ENCODE results near the gene IMMP2L. TPM values are rescaled to one million over a fixed set of nuclear protein-coding genes. Genes with fewer than 3 reads are reported as not detected.

The IMMP2L gene
- total RNA-seq, 4 donors from 2014 or later = 13.5 to 23.7 (median 18.3) TPM

GRCh38 chr7:111112439-111112838, 449.9 kb downstream of the IMMP2L start:
- H3K9me3 ChIP-seq = no peaks in the 10 kb centered on the region
- H3K4me1 ChIP-seq = peaks cover 0 to 31% (median 5%) of the 10 kb centered on the region in 4 donors
- no peak overlapping the region for H3K27ac ChIP-seq
- no peaks in the 10 kb centered on the region for H3K36me3 ChIP-seq
- TF ChIP-seq EP300 (IDR thresholded peaks at IDR 0.05) (no peak), POLR2A (IDR thresholded peaks at IDR 0.05) (no peak)
- TF ChIP-seq, protein P1, sequence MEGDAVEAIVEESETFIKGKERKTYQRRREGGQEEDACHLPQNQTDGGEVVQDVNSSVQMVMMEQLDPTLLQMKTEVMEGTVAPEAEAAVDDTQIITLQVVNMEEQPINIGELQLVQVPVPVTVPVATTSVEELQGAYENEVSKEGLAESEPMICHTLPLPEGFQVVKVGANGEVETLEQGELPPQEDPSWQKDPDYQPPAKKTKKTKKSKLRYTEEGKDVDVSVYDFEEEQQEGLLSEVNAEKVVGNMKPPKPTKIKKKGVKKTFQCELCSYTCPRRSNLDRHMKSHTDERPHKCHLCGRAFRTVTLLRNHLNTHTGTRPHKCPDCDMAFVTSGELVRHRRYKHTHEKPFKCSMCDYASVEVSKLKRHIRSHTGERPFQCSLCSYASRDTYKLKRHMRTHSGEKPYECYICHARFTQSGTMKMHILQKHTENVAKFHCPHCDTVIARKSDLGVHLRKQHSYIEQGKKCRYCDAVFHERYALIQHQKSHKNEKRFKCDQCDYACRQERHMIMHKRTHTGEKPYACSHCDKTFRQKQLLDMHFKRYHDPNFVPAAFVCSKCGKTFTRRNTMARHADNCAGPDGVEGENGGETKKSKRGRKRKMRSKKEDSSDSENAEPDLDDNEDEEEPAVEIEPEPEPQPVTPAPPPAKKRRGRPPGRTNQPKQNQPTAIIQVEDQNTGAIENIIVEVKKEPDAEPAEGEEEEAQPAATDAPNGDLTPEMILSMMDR (IDR thresholded peaks at IDR 0.05) = no peak
- H3K4me3 ChIP-seq = no peak overlapping the region
- 54 to 66% methylated on average over 2 of the region's 2 CpGs for WGBS, 2 donors
- no peaks in the 10 kb centered on the region for H3K27me3 ChIP-seq
- no peak for DNase-seq (ENCODE audit: low spot score in 2 of 2)

DNA sequence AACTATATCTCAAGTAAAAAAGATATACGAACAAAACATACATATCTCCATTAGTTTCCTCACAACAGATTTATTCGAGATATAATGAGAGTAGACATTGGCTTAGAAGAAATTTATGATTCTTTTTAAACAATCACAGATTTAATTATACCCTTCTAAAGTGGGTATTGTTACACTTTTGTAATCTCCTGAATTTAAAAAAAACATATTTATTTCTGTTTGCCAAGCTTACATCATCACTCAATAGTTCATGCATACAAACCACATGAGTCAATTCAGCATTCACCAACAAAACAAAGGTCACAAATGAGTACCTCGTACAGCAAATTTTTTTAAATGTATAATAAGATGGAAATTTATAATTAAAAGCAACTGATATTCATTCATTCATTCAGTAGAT, 453.8 kb downstream of the IMMP2L start:
- no peaks in the 10 kb centered on the region for H3K9me3 ChIP-seq
- H3K4me3 ChIP-seq = no peak overlapping the region
- peaks cover 0 to 52% (median 9%) of the 10 kb centered on the region in 4 donors for H3K4me1 ChIP-seq
- no peaks in the 10 kb centered on the region for H3K36me3 ChIP-seq
- no peak overlapping the region for H3K27ac ChIP-seq
- no peaks in the 10 kb centered on the region for H3K27me3 ChIP-seq
- 56 to 66% methylated on average over 3 of the region's 3 CpGs for WGBS, 2 donors
- no peak for TF ChIP-seq EP300 (IDR thresholded peaks at IDR 0.05)
- no peak for TF ChIP-seq POLR2A (IDR thresholded peaks at IDR 0.05)
- TF ChIP-seq, protein P1 (IDR thresholded peaks at IDR 0.05) = no peak
- DNase-seq (ENCODE audit: low spot score in 2 of 2) = no peak

GRCh38 chr7:111108000-111108399, 454.3 kb downstream of the IMMP2L start:
- TF ChIP-seq, protein P1 (IDR thresholded peaks at IDR 0.05) = no peak
- no peak for TF ChIP-seq EP300 (IDR thresholded peaks at IDR 0.05)
- TF ChIP-seq POLR2A (IDR thresholded peaks at IDR 0.05) = no peak
- H3K27me3 ChIP-seq = no peaks in the 10 kb centered on the region
- no peak for DNase-seq (ENCODE audit: low spot score in 2 of 2)
- no peaks in the 10 kb centered on the region for H3K9me3 ChIP-seq
- WGBS, 2 donors = 29 to 41% methylated on average over 1 of the region's 1 CpG
- peaks cover 0 to 47% (median 9%) of the 10 kb centered on the region in 4 donors for H3K4me1 ChIP-seq
- H3K27ac ChIP-seq = no peak overlapping the region
- no peaks in the 10 kb centered on the region for H3K36me3 ChIP-seq
- H3K4me3 ChIP-seq = no peak overlapping the region

DNA sequence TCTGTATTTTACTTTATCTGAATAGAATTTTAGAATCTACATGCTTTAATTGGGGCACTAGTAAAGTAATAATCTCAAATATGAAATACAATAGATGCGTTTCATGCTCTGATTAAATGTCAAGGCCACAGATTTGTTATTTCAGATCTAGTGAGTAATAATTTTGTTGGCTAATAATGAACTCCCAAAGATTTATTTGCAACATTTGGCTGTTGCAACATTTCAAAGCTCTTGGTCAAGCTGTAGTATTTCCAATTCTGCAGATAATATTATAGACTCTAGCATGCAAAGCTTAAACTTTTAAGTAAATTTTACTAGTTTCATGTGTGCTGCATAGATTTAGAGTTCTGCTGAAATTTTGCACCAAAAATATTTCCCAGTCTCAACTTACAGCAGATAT, 454.7 kb downstream of the IMMP2L start:
- TF ChIP-seq, protein P1 (IDR thresholded peaks at IDR 0.05) = no peak
- TF ChIP-seq EP300 (IDR thresholded peaks at IDR 0.05) (no peak), POLR2A (IDR thresholded peaks at IDR 0.05) (no peak)
- Histone ChIP-seq H3K27me3 (no peaks in the 10 kb centered on the region), H3K9me3 (no peaks in the 10 kb centered on the region), H3K27ac (no peak overlapping the region), H3K4me3 (no peak overlapping the region), H3K4me1 (peaks cover 0 to 44% (median 9%) of the 10 kb centered on the region in 4 donors), H3K36me3 (no peaks in the 10 kb centered on the region)
- DNase-seq (ENCODE audit: low spot score in 2 of 2) = no peak
- 28 to 36% methylated on average over 1 of the region's 1 CpG for WGBS, 2 donors

GRCh38 chr7:111105269-111105668, 457.0 kb downstream of the IMMP2L start:
- Histone ChIP-seq H3K27ac (no peak overlapping the region), H3K4me3 (no peak overlapping the region), H3K9me3 (no peaks in the 10 kb centered on the region), H3K27me3 (no peaks in the 10 kb centered on the region), H3K4me1 (peaks cover 0 to 43% (median 9%) of the 10 kb centered on the region in 4 donors), H3K36me3 (no peaks in the 10 kb centered on the region)
- TF ChIP-seq EP300 (IDR thresholded peaks at IDR 0.05) (no peak), POLR2A (IDR thresholded peaks at IDR 0.05) (no peak)
- TF ChIP-seq, protein P1 (IDR thresholded peaks at IDR 0.05) = no peak
- 88 to 89% methylated on average over 3 of the region's 3 CpGs for WGBS, 2 donors
- DNase-seq (ENCODE audit: low spot score in 2 of 2) = no peak
